H1 (cell line): Measurements from ENCODE around the gene CD300LB. TPM values are rescaled to one million over a fixed set of nuclear protein-coding genes. Genes with fewer than 3 reads are reported as not detected.

ENCODE experiments used
- CTCF ChIA-PET: fragments of 300-600 bp; sonication (Branson Sonifier 250); formaldehyde crosslinking; loops from one replicate; lab custom pipeline; 2021; ENCODE audit not compliant: partially characterized antibody; lab: Charles Lee
- POLR2A ChIA-PET: fragments of 300-600 bp; sonication (Branson Sonifier 250); formaldehyde crosslinking; loops from one replicate; lab custom pipeline; 2021; ENCODE audit warnings: inconsistent platforms; ENCODE audit not compliant: partially characterized antibody; lab: Charles Lee
- DNase-seq, 2 experiments: peaks; one replicate each; pipeline versions ENCODE4 v3.0.0 to v3.0.0-alpha.2; 2010 to 2022; ENCODE audit warnings: low spot score in 2 of 2, low read depth in 1 of 2, mixed read lengths in 1 of 2
- FAIRE-seq: peaks from 2 replicates; lab custom pipeline; 2011; peaks lifted over from hg19 to GRCh38; lab: Jason Lieb, UNC
- H2AFZ ChIP-seq: 2 replicates; pipeline ENCODE4 v1.8.1; 2012; ENCODE audit warnings: low read length, inconsistent platforms
- H2AK5ac ChIP-seq: 2 replicates; pipeline ENCODE4 v1.6.1; 2013; ENCODE audit warnings: low read depth, low read length
- H2BK120ac ChIP-seq: replicated peaks from 2 replicates; pipeline ENCODE3; 2013; ENCODE audit warnings: low read depth, low read length, inconsistent platforms
- H2BK12ac ChIP-seq: 2 replicates; pipeline ENCODE4 v1.6.1; 2013; ENCODE audit warnings: low read depth, low read length
- H2BK15ac ChIP-seq: 2 replicates; pipeline ENCODE4 v1.6.1; 2013; ENCODE audit warnings: low read length
- H2BK20ac ChIP-seq: 2 replicates; pipeline ENCODE4 v1.6.1; 2013; ENCODE audit warnings: low read length
- H2BK5ac ChIP-seq: 2 replicates; pipeline ENCODE4 v1.6.1; 2013; ENCODE audit warnings: low read depth, low read length
- H3K14ac ChIP-seq: 2 replicates; pipeline ENCODE4 v1.6.1; 2013; ENCODE audit warnings: inconsistent platforms; ENCODE audit not compliant: insufficient read length
- H3K18ac ChIP-seq: 2 replicates; pipeline ENCODE4 v1.6.1; 2013; ENCODE audit warnings: low read length; ENCODE audit errors: extremely low read depth
- H3K23ac ChIP-seq: 2 replicates; pipeline ENCODE4 v1.6.1; 2013; ENCODE audit warnings: inconsistent platforms; ENCODE audit not compliant: insufficient read length
- H3K23me2 ChIP-seq: 2 replicates; pipeline ENCODE4 v1.6.1; 2013; ENCODE audit warnings: low read depth, low read length
- H3K27ac ChIP-seq: 2 replicates; pipeline ENCODE4 v1.6.1; 2011; ENCODE audit warnings: low read depth, low read length, inconsistent platforms
- H3K27me3 ChIP-seq, 4 experiments: replicated peaks in 1 of 4; 1 replicate in 1 of 4; 2 replicates in 3 of 4; pipeline versions ENCODE4 v1.6.1 to v1.8.1; 2011 to 2013; ENCODE audit warnings: low read length in 3 of 4, mild to moderate bottlenecking in 3 of 4, inconsistent platforms in 2 of 4, mixed read lengths in 2 of 4, moderate library complexity in 1 of 4; ENCODE audit not compliant: control insufficient read depth in 3 of 4, insufficient read depth in 3 of 4; ENCODE audit errors: extremely low read depth in 1 of 4
- H3K36me3 ChIP-seq, 4 experiments: 2 replicates each; pipeline versions ENCODE4 v1.6.1 to v1.8.1; 2011 to 2013; ENCODE audit warnings: mild to moderate bottlenecking in 4 of 4, low read length in 3 of 4, moderate library complexity in 2 of 4, control low read depth in 1 of 4, inconsistent platforms in 1 of 4; ENCODE audit not compliant: insufficient read depth in 4 of 4, control insufficient read depth in 2 of 4
- H3K4ac ChIP-seq: replicated peaks from 2 replicates; pipeline ENCODE3; 2013; ENCODE audit warnings: low read length, low read depth, mixed read lengths, inconsistent platforms; ENCODE audit not compliant: insufficient read length
- H3K4me1 ChIP-seq, 4 experiments: replicated peaks in 1 of 4; 1 replicate in 1 of 4; 2 replicates in 3 of 4; pipeline versions ENCODE4 v1.6.1 to v1.8.1; 2011 to 2013; ENCODE audit warnings: low read length in 3 of 4, inconsistent platforms in 2 of 4, mixed read lengths in 1 of 4; ENCODE audit not compliant: insufficient read depth in 4 of 4, control insufficient read depth in 3 of 4
- H3K4me2 ChIP-seq, 2 experiments: 2 replicates each; pipeline versions ENCODE4 v1.6.1 to v1.8.1; 2011 to 2013; ENCODE audit warnings: low read depth in 2 of 2, low read length in 2 of 2, control low read depth in 1 of 2, inconsistent platforms in 1 of 2, mild to moderate bottlenecking in 1 of 2; ENCODE audit not compliant: insufficient read depth in 1 of 2
- H3K4me3 ChIP-seq, 4 experiments: fragments of 200-600, 300-600 bp in 1 of 4; sonication (generic), shearing (Covaris generic), sonication (Bioruptor Twin) in 1 of 4; 2 replicates each; pipeline versions ENCODE4 v1.5.1 to v1.8.1; 2011 to 2016; ENCODE audit warnings: low read length in 4 of 4, low read depth in 3 of 4, control low read depth in 2 of 4, inconsistent platforms in 2 of 4, mild to moderate bottlenecking in 2 of 4, mixed read lengths in 1 of 4, moderate library complexity in 1 of 4; ENCODE audit not compliant: insufficient read depth in 2 of 4; ENCODE audit errors: extremely low read depth in 1 of 4
- H3K56ac ChIP-seq: replicated peaks from 2 replicates; pipeline ENCODE3; 2013; ENCODE audit warnings: low read depth, mild to moderate bottlenecking, mixed read lengths, low read length, inconsistent platforms; ENCODE audit not compliant: insufficient read length
- H3K79me1 ChIP-seq: 2 replicates; pipeline ENCODE4 v1.6.1; 2013; ENCODE audit warnings: low read depth, low read length, control low read depth
- H3K79me2 ChIP-seq, 2 experiments: 2 replicates each; pipeline versions ENCODE4 v1.6.1 to v1.8.1; 2012 to 2013; ENCODE audit warnings: low read length in 2 of 2, mild to moderate bottlenecking in 2 of 2, inconsistent platforms in 1 of 2; ENCODE audit not compliant: insufficient read depth in 2 of 2, control insufficient read depth in 1 of 2
- H3K9ac ChIP-seq, 4 experiments: replicated peaks in 1 of 4; 1 replicate in 1 of 4; 2 replicates in 3 of 4; pipeline versions ENCODE4 v1.6.1 to v1.8.1; 2011 to 2013; ENCODE audit warnings: low read depth in 3 of 4, low read length in 3 of 4, control low read depth in 2 of 4, mild to moderate bottlenecking in 2 of 4, moderate library complexity in 2 of 4, inconsistent platforms in 1 of 4; ENCODE audit errors: extremely low read depth in 1 of 4
- H3K9me3 ChIP-seq, 2 experiments: 2 replicates each; pipeline versions ENCODE4 v1.6.1 to v1.8.1; 2012 to 2013; ENCODE audit warnings: mild to moderate bottlenecking in 2 of 2, moderate library complexity in 2 of 2, control low read depth in 1 of 2, inconsistent platforms in 1 of 2, low read depth in 1 of 2, low read length in 1 of 2, mixed read lengths in 1 of 2; ENCODE audit not compliant: insufficient read depth in 2 of 2
- H4K20me1 ChIP-seq, 2 experiments: replicated peaks in 1 of 2; 2 replicates each; pipeline versions ENCODE3 to v1.8.1; 2011 to 2013; ENCODE audit warnings: inconsistent platforms in 2 of 2, low read length in 2 of 2, mild to moderate bottlenecking in 1 of 2; ENCODE audit not compliant: insufficient read depth in 2 of 2, control insufficient read depth in 1 of 2
- H4K5ac ChIP-seq: 2 replicates; pipeline ENCODE4 v1.6.1; 2013; ENCODE audit warnings: low read length, low read depth, mixed read lengths, inconsistent platforms; ENCODE audit not compliant: insufficient read length
- H4K8ac ChIP-seq: 2 replicates; pipeline ENCODE4 v1.8.0; 2013; ENCODE audit warnings: mild to moderate bottlenecking, moderate library complexity, low read length, inconsistent platforms; ENCODE audit not compliant: insufficient read depth; ENCODE audit errors: extremely low read depth
- H4K91ac ChIP-seq: replicated peaks from 2 replicates; pipeline ENCODE3; 2013; ENCODE audit warnings: low read length, mixed read lengths, inconsistent platforms; ENCODE audit not compliant: insufficient read length
- CEBPB ChIP-seq: IDR thresholded peaks from 2 replicates; pipeline ENCODE4 v1.6.1; 2012; ENCODE audit warnings: low read depth, low read length
- CHD2 ChIP-seq: IDR thresholded peaks from 2 replicates; pipeline ENCODE4 v1.6.1; 2012; ENCODE audit warnings: low read length, improper control_type of control experiment
- RXRA ChIP-seq: IDR thresholded peaks from 2 replicates; pipeline ENCODE4 v1.6.1; 2011; ENCODE audit warnings: low read depth, mild to moderate bottlenecking, low read length, moderate library complexity; ENCODE audit not compliant: insufficient read depth
- SP2 ChIP-seq: IDR thresholded peaks from 2 replicates; pipeline ENCODE4 v1.6.1; 2012; ENCODE audit warnings: mild to moderate bottlenecking, low read length, inconsistent platforms
- WGBS, 2 experiments: shearing (Covaris generic) in 1 of 2; methylation state at CpG; one replicate each; pipeline versions ENCODE4 v1.1.6 to v1.1.7; 2013 to 2015; ENCODE audit warnings: low lambda C conversion rate in 2 of 2, mixed read lengths in 2 of 2, inconsistent platforms in 1 of 2, low coverage in 1 of 2, missing lambda C conversion rate in 1 of 2; ENCODE audit not compliant: insufficient replicate concordance in 2 of 2, insufficient coverage in 1 of 2, insufficient read length in 1 of 2; ENCODE audit errors: extremely low coverage in 1 of 2, missing lambda C conversion rate in 1 of 2; 5-methylcytosine and 5-hydroxymethylcytosine counted together
- polyA plus RNA-seq, 7 experiments: library from polyadenylated mRNA; depleted of rRNA in 3 of 7; stranded (reverse) in 5 of 7; unstranded in 2 of 7; fragments of >200 nt in 5 of 7; fragments of 200-250 nt in 2 of 7; gene quantifications; 1 replicate in 5 of 7; 2 replicates in 1 of 7; 4 replicates in 1 of 7; pipeline versions ENCODE4 v1.2.1 to v1.2.3, GENCODE V29; 2011 to 2013; ENCODE audit warnings: missing spikeins in 2 of 7, mixed read lengths in 2 of 7
- total RNA-seq: library from RNA; stranded (reverse); fragmentation: NEBNext Ultra II Directional; extraction: Animal tissue kit (Norgen Biotek cat#: 25700); gene quantifications from 2 replicates; pipeline ENCODE4 v1.2.1, GENCODE V29; 2021

The CD300LB gene
- total and polyA plus RNA-seq, 2 of the 8 experiments (the other 6 are each of a cell fraction or from before 2014, with no cell fraction given): not detected

- H4K8ac ChIP-seq: no peak overlapping the region
- peaks cover 0 to 4% (median under 1%) of the 10 kb centered on the region in 4 experiments; a peak in 2 of 7 replicates for H3K4me1 ChIP-seq
- H2BK120ac ChIP-seq: no peak overlapping the region
- no peak overlapping the region for H3K56ac ChIP-seq
- TF ChIP-seq CHD2 (no peak), RXRA (no peak), CEBPB (no peak), SP2 (no peak)
- H3K36me3 ChIP-seq: no peaks in the 10 kb centered on the region
- H3K23me2 ChIP-seq: no peaks in the 10 kb centered on the region
- ChIA-PET POLR2A (no interaction called here), CTCF (interaction anchor here (0.9 to 1.8 kb wide), 3 partner anchors 33 to 151 kb away, joined by 3 to 10 read pairs (median 4); no protein-coding TSS in a partner anchor)
- FAIRE-seq (no peak), DNase-seq (no peak)
- H3K23ac ChIP-seq: no peak overlapping the region
- peaks cover 0 to 2% (median 0%) of the 10 kb centered on the region in 4 experiments; a peak in 2 of 7 replicates for H3K27me3 ChIP-seq
- no peak overlapping the region for H2BK20ac ChIP-seq
- no peaks in the 10 kb centered on the region for H3K79me2 ChIP-seq
- no peak overlapping the region for H4K5ac ChIP-seq
- no peaks in the 10 kb centered on the region for H3K79me1 ChIP-seq
- H2BK15ac ChIP-seq: no peak overlapping the region
- no peak overlapping the region for H3K27ac ChIP-seq
- H2BK12ac ChIP-seq: no peak overlapping the region
- no peak overlapping the region for H3K4me3 ChIP-seq
- H3K9me3 ChIP-seq: no peaks in the 10 kb centered on the region
- no peak overlapping the region for H3K14ac ChIP-seq
- WGBS, 2 experiments: 92% methylated on average over 5 of the region's 5 CpGs; no CpG with 5 or more reads in 1 of the 2 experiments
- H3K4ac ChIP-seq: no peak overlapping the region
- H2BK5ac ChIP-seq: no peak overlapping the region
- no peak overlapping the region for H3K9ac ChIP-seq
- H4K20me1 ChIP-seq: no peaks in the 10 kb centered on the region
- no peak overlapping the region for H3K4me2 ChIP-seq
- H2AFZ ChIP-seq: no peak overlapping the region
- no peak overlapping the region for H2AK5ac ChIP-seq
- no peak overlapping the region for H3K18ac ChIP-seq
- no peak overlapping the region for H4K91ac ChIP-seq
Measured at GRCh38 chr17:74529243-74529642, 2.0 kb downstream of the CD300LB start.
